Dendritic cell treated with granulocyte-macrophage colony-stimulating factor and Interleukin-4, amounts not matched to agents 40 ng/mL and 50 ng/mL, for 4 days (primary cell): ENCODE measurements around the gene MCRIP2.
"Not testable (repeated sequence)": the region's sequence is repeated elsewhere in the genome, so short reads cannot be mapped to it uniquely, and the experiment has no call there.

Source experiments
- H3K27ac Mint-ChIP-seq: one replicate; pipeline ENCODE4 v1.8.0; 2022; ENCODE audit warnings: mild to moderate bottlenecking, mixed read lengths
- H3K27me3 Mint-ChIP-seq: one replicate; pipeline ENCODE4 v1.8.0; 2022; ENCODE audit warnings: mild to moderate bottlenecking, mixed read lengths
- H3K36me3 Mint-ChIP-seq: one replicate; pipeline ENCODE4 v1.8.0; 2022; ENCODE audit warnings: low read depth, mixed read lengths
- H3K4me1 Mint-ChIP-seq: one replicate; pipeline ENCODE4 v1.8.0; 2022; ENCODE audit warnings: low read depth, mixed read lengths
- H3K4me3 Mint-ChIP-seq: one replicate; pipeline ENCODE4 v1.8.0; 2022; ENCODE audit warnings: mild to moderate bottlenecking, moderate library complexity, mixed read lengths
- H3K9me3 Mint-ChIP-seq: one replicate; pipeline ENCODE4 v1.8.0; 2022; ENCODE audit warnings: mixed read lengths
- intact Hi-C: fragments of 100-400 bp; cut with micrococcal nuclease; formaldehyde crosslinking; loops from one replicate; pipeline ENCODE4 v1.15.0; 2022

MCRIP2 gene

DNA sequence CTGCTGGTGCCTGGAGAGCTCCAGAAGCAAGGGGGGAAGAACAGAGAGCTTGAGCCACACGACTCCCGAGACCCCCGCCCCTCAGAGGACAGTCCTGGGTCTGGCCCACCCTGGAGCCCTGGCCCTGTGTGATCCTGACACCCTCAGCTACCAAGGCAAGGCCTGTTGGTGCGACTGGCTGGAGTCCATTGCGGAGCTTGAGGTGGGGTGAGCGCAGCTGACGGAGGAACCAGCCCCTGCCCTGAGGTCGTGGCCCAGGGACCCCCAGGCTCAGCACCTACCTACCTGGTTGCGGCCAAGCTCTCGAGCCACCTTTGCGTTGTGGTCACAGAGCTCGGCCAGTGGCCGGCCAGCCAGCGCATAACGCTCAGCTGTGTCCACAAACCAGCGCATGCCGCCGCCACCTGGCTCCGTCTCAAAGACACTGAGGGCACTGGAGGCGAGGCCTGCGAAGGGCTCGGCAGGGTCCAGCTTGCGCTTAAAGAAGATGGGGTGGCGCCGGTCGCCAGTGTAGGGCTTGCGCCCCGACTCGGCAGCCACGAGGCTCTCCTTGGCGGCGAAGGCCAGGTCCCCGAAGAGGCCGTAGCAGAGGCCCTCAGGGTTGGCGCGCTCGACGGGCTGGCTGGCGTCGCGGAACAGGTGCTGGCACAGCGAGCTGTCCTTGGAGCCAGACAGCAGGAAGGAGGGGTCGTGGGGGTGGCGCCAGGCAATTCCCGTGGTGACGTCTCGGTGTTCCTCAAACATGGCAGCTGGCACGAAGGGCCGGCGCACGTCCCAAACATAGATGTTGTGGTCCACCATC, 45.0 kb downstream of the MCRIP2 start:
- Mint-ChIP-seq H3K9me3 (no peaks in the 10 kb centered on the region), H3K27me3 (peaks cover 11% of the 10 kb centered on the region), H3K4me1 (peaks cover 72% of the 10 kb centered on the region), H3K4me3 (no peak overlapping the region), H3K36me3 (peaks cover 69% of the 10 kb centered on the region), H3K27ac (no peak overlapping the region)
- intact Hi-C loops = no loop called here

DNA sequence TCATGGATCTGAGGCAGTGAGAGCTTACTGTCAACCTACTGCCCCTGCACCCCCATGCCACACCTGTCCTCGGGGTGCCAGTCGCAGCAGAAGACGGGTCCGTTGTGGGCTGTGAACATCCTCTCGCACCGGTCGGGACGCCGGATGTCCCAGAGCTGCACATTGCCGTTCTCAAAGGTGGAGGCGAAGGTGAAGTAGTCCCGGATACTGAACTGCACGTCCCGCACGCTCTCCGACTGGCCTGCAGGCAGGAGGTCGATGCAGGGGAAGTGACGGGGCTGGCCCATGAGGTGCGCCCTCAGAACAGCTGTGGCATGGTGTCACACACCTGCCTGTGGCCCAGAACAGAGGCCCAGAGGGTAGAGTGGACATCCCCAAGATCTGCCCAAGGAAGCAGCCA, 45.9 kb downstream of the MCRIP2 start:
- Mint-ChIP-seq H3K36me3 (peaks cover 61% of the 10 kb centered on the region), H3K9me3 (no peaks in the 10 kb centered on the region), H3K4me1 (peaks cover 63% of the 10 kb centered on the region), H3K4me3 (no peak overlapping the region), H3K27ac (no peak overlapping the region), H3K27me3 (peaks cover 18% of the 10 kb centered on the region)
- intact Hi-C loops = no loop called here

DNA sequence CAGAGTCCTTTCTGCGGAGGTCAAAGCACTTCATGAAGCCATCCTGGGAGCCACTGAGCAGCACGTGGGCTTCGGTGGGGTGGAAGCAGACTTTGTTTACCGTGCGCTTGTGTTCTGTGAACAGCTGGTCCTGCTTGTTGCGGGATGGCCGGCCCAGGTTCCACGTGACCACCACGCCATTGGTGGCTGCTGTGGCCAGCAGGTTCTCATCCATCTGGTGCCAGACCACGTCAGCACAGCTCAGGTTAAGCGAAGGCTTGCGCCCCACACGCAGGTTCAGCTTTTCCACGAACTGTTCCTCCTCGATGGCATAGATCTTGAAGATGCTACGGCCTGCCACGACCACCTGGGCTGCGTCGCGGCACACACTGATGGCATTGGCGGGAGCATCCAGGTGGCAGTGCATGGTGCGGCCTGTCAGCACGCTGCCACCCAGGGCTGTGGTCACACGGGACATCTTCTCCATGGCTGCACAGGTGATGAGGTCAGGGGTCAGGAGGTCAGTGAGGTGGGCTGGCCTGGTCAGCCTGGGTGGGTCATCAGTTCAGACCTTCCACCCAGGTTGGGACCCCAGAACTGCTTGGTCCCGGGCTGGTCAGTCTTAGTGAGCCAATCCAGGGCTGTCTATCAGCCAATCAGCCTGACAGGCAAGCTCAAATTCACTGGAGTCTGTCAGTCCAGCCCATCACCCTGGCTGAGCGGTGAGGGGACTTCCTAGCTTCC, 47.7 kb downstream of the MCRIP2 start:
- Mint-ChIP-seq H3K27me3 (peaks cover 35% of the 10 kb centered on the region), H3K4me3 (peak overlapping the region; percentile 97), H3K9me3 (no peaks in the 10 kb centered on the region), H3K27ac (peak overlapping the region; percentile 93), H3K36me3 (peaks cover 42% of the 10 kb centered on the region), H3K4me1 (peaks cover 54% of the 10 kb centered on the region)
- intact Hi-C loops = no loop called here

DNA sequence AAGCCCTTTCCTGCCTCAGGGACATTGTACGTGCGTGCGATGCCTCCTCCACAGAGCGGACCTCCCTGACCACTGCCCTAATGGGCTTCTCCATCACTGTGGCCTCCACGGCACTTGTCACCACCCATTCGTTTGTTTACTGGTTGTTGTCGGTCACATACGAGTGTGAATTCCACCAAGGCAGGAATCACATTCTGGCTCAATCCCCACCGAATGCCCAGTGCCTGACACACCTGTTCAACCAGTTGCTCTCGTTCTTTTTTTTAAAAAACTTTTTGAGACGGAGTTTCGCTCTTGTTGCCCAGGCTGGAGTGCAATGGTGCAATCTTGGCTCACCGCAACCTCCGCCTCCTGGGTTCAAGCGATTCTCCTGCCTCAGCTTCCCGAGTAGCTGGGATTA, 49.6 kb downstream of the MCRIP2 start:
- intact Hi-C loops, H3K9me3 Mint-ChIP-seq: not testable (repeated sequence)
- Mint-ChIP-seq H3K27me3 (peaks cover 52% of the 10 kb centered on the region), H3K4me3 (peak overlapping the region; percentile 49), H3K27ac (peak overlapping the region; percentile 93), H3K4me1 (peaks cover 47% of the 10 kb centered on the region), H3K36me3 (peaks cover 23% of the 10 kb centered on the region)

DNA sequence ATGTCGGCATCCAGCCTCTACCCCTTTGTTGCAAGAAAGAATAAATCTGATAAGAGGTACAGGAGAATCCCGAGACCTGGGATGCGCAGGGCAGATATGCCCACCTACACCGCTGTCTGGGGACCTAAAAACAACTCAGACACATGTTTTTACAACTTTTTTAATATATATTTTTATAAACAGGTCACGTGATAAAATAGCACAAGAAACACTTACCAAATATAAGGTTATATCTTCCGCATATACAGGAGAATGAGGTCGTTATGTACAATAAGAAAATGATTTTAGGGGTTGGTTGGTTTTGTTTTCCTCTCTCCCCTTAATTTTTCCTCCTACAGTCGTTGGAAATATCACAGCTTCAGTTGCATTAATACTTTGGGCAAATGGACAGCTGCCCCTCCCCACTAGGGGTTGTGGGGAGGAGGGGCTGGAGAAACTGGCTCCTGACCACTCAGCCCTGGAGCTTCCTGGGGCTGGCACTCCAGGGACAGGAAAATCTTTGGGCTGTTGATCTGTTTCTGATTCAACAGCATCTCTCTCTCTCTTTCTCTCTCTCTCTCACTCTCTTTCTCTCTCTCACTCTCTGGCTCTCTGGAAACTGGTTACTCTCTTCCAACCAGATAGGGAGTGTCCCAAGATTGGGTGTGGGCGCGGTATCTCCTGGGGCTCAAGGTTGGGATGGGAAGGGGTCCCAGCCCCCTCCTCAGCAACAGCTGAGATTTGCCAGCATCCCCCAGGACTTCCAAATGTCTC, 50.9 kb downstream of the MCRIP2 start:
- Mint-ChIP-seq H3K4me1 (peaks cover 43% of the 10 kb centered on the region), H3K36me3 (peaks cover 10% of the 10 kb centered on the region), H3K9me3 (no peaks in the 10 kb centered on the region), H3K27me3 (peaks cover 64% of the 10 kb centered on the region), H3K27ac (no peak overlapping the region), H3K4me3 (no peak overlapping the region)
- intact Hi-C loops = no loop called here

DNA sequence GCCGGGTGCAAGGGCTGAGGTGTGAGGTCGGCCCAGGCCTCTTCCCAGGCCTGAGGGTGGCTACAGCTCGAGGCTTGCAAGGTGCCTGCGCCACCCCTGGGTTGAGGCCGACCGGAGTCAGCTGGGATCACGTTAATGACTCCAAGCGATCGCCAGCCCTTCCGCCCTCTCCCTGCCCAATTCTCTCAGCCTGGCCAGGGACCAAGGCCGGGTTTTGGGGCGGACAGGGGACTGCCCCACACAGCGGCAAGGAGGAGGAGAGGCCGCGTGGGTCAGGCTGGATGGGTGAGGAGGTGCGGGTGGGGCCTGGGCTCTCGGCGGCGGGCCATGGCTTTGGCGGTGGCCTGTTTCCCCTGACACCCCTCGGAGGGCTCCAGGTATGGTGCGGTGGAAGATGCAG, 51.7 kb downstream of the MCRIP2 start:
- intact Hi-C loops = no loop called here
- Mint-ChIP-seq H3K4me1 (peaks cover 43% of the 10 kb centered on the region), H3K4me3 (no peak overlapping the region), H3K9me3 (no peaks in the 10 kb centered on the region), H3K36me3 (peaks cover 7% of the 10 kb centered on the region), H3K27me3 (peaks cover 72% of the 10 kb centered on the region), H3K27ac (no peak overlapping the region)

DNA sequence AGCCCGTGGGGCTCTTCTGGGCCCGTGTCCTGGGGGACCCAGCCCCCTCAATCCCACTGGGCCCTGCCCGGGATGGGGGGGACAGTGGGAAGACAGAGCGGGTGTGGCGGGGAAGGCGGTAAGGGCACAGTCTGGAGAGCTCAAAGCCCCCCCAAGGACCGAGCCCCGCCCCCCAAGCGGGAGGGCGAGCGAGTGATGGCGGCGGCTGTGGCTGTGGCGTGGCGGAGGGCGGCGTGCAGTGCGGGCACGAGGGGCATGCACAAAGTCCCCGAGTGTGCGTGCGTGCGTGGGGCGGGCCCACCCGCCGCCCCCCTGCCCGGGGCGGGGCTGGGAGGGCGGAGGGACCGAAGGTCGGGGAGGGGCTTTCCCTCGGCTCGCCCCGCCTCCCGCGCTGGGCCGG, 52.1 kb downstream of the MCRIP2 start:
- Mint-ChIP-seq H3K9me3 (no peaks in the 10 kb centered on the region), H3K27ac (no peak overlapping the region), H3K36me3 (peaks cover 7% of the 10 kb centered on the region), H3K4me3 (no peak overlapping the region), H3K27me3 (peaks cover 76% of the 10 kb centered on the region), H3K4me1 (peaks cover 39% of the 10 kb centered on the region)
- intact Hi-C loops = no loop called here

DNA sequence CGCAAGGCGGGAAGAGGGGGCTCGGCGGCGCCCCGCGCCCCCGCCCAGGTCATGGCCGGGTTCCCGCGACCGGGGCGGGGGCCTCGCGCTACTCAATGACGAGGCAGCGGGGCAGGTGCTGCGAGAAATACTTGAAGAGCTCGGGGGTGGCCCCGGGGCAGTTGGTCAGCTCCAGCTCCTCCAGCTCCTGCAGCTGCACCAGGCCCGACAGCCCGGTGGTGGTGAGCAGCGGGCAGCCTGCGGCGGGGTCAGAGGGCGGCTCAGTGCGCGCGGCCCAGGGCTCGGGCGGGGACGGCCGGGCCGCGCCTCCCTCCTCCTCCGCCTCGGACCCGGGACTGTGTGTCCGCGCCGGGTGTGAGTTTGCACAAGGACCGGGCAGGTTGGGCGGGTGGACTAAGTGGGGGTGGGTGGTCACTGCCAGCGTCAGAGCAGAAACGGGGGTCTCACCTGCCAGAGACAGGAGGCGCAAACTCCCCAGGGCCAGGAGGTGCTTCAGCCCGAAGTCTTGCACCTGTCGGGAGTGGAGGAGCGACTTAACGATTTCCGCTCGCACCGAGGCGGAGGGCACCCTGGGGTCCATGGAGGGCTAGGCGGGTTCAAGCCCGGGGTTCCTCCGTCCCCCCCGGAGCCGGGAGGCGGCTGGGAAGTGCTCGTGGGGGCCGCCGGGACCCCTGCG, 52.7 kb downstream of the MCRIP2 start:
- Mint-ChIP-seq H3K4me3 (peak overlapping the region; percentile 34), H3K27me3 (peaks cover 82% of the 10 kb centered on the region), H3K36me3 (peaks cover 7% of the 10 kb centered on the region), H3K9me3 (no peaks in the 10 kb centered on the region), H3K4me1 (peaks cover 33% of the 10 kb centered on the region), H3K27ac (no peak overlapping the region)
- intact Hi-C loops = no loop called here

DNA sequence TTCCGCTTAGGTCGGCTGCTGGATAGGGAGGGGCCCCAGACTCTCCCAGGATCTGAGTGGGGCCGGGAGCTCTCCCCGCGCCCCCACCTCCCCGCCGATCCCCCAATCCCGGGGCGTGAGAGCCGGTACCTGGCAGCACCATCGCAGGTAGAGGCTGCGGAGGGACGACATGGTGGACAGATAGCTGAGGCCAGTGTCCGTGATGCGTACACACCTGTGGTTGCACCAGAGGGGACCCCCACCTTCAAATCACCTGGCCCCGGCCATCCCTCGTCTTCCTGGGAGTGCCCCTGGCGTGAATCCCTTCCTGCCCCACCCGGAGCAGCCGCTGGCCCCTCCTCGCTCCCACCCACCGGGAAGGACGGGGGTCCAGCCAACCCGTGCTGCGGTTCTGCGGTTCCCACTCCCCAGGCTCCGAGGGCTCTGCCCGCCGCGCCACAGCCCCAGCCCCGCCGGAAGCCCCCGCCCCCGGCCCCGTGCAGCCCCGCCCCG, 53.3 kb downstream of the MCRIP2 start:
- Mint-ChIP-seq H3K9me3 (no peaks in the 10 kb centered on the region), H3K4me1 (peaks cover 28% of the 10 kb centered on the region), H3K27me3 (peaks cover 88% of the 10 kb centered on the region), H3K4me3 (no peak overlapping the region), H3K27ac (no peak overlapping the region), H3K36me3 (peaks cover 3% of the 10 kb centered on the region)
- intact Hi-C loops = no loop called here

DNA sequence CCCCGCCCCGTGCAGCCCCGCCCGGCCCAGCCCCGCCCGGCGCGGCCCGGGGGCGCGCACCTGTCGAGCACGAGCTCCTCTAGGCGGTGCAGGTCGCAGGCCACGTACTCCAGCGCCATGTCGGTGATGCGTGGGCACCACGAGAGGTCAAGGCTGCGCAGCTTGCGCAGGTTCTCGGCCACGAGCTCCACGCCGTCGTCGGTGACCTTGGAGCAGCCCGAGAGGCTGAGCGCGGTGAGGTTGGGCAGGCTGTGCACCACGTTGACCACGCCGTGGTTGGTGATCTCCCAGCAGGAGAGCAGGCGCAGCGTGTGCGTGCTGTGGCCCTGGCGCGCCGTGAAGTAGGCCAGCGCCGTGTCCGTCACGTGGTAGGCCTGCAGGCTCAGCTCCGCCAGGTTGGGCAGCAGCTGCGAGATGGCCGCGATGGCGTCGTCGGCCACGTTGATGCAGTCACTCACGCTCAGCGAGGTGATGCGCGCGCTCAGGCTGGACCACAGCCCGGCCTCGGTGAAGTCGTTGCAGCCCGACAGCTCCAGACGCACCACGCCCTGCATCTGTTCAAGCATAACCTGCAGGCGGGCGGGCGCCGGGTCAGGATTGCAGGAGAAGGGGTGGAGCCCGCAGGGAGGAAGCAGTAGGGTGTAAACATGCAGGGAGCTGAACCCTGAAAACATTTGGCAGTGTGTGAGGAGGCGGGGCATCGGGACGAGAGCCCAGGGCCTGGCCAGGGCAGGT, 53.9 kb downstream of the MCRIP2 start:
- Mint-ChIP-seq H3K4me1 (peaks cover 27% of the 10 kb centered on the region), H3K27me3 (peaks cover 92% of the 10 kb centered on the region), H3K27ac (no peak overlapping the region), H3K9me3 (no peaks in the 10 kb centered on the region), H3K4me3 (peak overlapping the region; percentile 34), H3K36me3 (no peaks in the 10 kb centered on the region)
- intact Hi-C loops = no loop called here
